Vagina (tissue), 2 donors: ENCODE results near the gene SFT2D3.

Experiments used
- POLR2A ChIP-seq, 2 donors: fragments of 450-650 bp; IDR thresholded peaks; one replicate each; pipeline ENCODE4 v1.6.1; 2017; ENCODE audit warnings: antibody characterized with exemption in 2 of 2, mild to moderate bottlenecking in 2 of 2, moderate library complexity in 2 of 2
- TF ChIP-seq, protein P1 (sequence below), 3 experiments: fragments of 450-650 bp in 2 of 3; fragments of 200-600 bp in 1 of 3; sonication (generic) in 1 of 3; IDR thresholded peaks; one replicate each; pipeline ENCODE4 v1.5.1; 2017 to 2019; ENCODE audit warnings: antibody characterized with exemption in 3 of 3, mild to moderate bottlenecking in 2 of 3, moderate library complexity in 2 of 3

DNA sequence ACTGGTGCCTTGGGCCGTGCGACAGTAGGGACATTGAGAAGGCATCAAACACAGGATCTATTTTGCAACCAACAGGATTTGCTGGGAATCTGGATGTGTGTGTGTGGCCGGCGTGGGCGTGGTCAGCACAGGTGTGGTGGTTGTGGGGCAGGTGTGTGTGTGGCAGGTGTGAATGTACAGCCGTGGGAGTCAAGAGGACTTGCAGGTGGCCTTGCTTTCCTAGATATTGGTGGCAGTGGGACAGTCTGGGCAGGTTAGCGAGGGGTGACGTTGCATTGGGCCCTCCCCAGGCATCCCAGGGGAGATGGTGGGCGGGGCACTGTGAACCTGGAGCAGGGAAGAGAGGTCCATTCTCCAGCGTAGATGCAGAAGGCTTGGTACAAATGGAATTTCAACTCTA is 22.8 kb upstream of the SFT2D3 start:
- TF ChIP-seq, protein P1, sequence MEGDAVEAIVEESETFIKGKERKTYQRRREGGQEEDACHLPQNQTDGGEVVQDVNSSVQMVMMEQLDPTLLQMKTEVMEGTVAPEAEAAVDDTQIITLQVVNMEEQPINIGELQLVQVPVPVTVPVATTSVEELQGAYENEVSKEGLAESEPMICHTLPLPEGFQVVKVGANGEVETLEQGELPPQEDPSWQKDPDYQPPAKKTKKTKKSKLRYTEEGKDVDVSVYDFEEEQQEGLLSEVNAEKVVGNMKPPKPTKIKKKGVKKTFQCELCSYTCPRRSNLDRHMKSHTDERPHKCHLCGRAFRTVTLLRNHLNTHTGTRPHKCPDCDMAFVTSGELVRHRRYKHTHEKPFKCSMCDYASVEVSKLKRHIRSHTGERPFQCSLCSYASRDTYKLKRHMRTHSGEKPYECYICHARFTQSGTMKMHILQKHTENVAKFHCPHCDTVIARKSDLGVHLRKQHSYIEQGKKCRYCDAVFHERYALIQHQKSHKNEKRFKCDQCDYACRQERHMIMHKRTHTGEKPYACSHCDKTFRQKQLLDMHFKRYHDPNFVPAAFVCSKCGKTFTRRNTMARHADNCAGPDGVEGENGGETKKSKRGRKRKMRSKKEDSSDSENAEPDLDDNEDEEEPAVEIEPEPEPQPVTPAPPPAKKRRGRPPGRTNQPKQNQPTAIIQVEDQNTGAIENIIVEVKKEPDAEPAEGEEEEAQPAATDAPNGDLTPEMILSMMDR (IDR thresholded peaks at IDR 0.05), result no peak
- TF ChIP-seq POLR2A (IDR thresholded peaks at IDR 0.05), result no peak
